ENCODE results near the gene IP6K1. TPM values are rescaled to one million over a fixed set of nuclear protein-coding genes. Genes with fewer than 3 reads are reported as not detected.

Gene IP6K1
- total and polyA plus RNA-seq, 10 of the 15 experiments (the other 5 are each of a cell fraction or from before 2014, with no cell fraction given) = 1.3 to 30.6 (median 18.2) TPM

DNA sequence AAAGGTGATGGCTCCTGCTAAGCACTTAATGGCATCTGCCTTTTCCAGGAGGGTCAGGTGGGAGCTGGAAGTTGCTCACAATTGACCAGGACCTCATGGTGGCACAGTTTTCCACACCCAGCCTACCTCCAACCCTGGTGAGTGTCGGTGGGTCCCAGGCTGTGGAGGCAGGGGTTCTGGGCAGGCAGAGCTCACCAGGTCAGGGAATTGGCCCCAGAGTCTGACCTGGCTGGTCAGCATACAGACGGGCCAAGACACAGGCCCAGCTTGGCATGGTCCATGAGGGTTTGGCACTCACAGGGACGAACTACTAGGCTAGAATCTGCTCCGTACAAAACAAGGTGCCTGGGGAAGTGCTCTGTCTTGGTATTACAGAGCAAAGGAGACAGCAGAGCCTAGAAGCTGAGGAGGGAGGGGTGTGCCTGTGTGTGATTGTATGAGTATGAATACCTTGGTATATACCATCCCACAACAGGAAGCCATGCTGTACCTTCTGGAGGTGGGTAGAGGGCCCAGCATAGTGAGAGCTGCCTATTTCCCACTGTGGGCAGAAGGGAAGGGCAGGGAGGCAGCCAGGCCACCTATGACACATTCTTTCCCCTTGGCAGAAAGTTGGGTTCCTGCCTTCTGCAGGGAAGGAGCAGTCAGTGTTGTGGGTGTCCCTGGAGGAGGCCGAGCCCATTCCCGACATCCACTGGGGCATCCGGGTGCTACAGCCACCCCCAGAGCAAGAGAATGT, 105.7 kb downstream of the IP6K1 start:
- ChIA-PET CTCF (no interaction called here), RAD21 (ENCODE audit: unreplicated experiment) (no interaction called here), POLR2A (interaction anchor here (0.6 kb wide), 1 partner anchor 12 kb away, joined by 5 read pairs; no protein-coding TSS in a partner anchor), SMC1A (ENCODE audit: uncharacterized antibody, unreplicated experiment) (no interaction called here)
- H2AFZ ChIP-seq (ENCODE audit: control insufficient read depth, low read depth, low read length) = no peak overlapping the region
- WGBS (ENCODE audit: insufficient coverage, insufficient replicate concordance, low lambda C conversion rate, missing lambda C conversion rate) = 83% methylated on average over 7 of the region's 7 CpGs
- H3K27me3 ChIP-seq (replicated peaks in 1 of 2; ENCODE audit: control insufficient read depth in 2 of 2, insufficient read depth in 2 of 2, low read length in 1 of 2) = no peaks in the 10 kb centered on the region
- no peaks in the 10 kb centered on the region for H4K20me1 ChIP-seq (ENCODE audit: control insufficient read depth, insufficient read depth)
- H3K79me2 ChIP-seq (ENCODE audit: control insufficient read depth, insufficient read depth, low read length) = no peaks in the 10 kb centered on the region; the same call in 1 of the 2 replicates
- DNase-seq (ENCODE audit: low read depth, low spot score) = no peak
- no peak for FAIRE-seq
- in situ Hi-C loops (cut with MboI) (no loop called here), intact Hi-C loops (cut with micrococcal nuclease; ENCODE audit: unreplicated experiment) (no loop called here)
- H3K36me3 ChIP-seq (ENCODE audit: control insufficient read depth in 2 of 2, insufficient read depth in 2 of 2, low read length in 1 of 2) = peaks cover 18 to 38% of the 10 kb centered on the region in 2 experiments
- no peak overlapping the region for H3K4me2 ChIP-seq (ENCODE audit: control insufficient read depth, insufficient read depth)
- no peak for TF ChIP-seq RCOR1 (conservative IDR thresholded peaks at IDR 0.05; ENCODE audit: low read depth, low read length)
- TF ChIP-seq ZBTB40 (IDR thresholded peaks at IDR 0.05; ENCODE audit: borderline replicate concordance) = no peak
- no peak for TF ChIP-seq KDM1A (IDR thresholded peaks at IDR 0.05; ENCODE audit: borderline replicate concordance)
- TF ChIP-seq NRF1 (conservative IDR thresholded peaks at IDR 0.05; ENCODE audit: low read depth, low read length) = no peak
- TF ChIP-seq MYB (IDR thresholded peaks at IDR 0.05; ENCODE audit: borderline replicate concordance, low read depth, low read length) = no peak
- TF ChIP-seq ZZZ3 (IDR thresholded peaks at IDR 0.05; ENCODE audit: control insufficient read depth, insufficient read length, low read depth) = no peak
- no peak for TF ChIP-seq SMC3 (IDR thresholded peaks at IDR 0.05; ENCODE audit: borderline replicate concordance, low read length)
- no peak for TF ChIP-seq PML (IDR thresholded peaks at IDR 0.05; ENCODE audit: low read length)
- no peak for TF ChIP-seq PAX5 (IDR thresholded peaks at IDR 0.05; ENCODE audit: borderline replicate concordance, low read depth, low read length)
- no peak for TF ChIP-seq YY1 (IDR thresholded peaks at IDR 0.05; ENCODE audit: low read depth, low read length)
- no peak for TF ChIP-seq SRF (IDR thresholded peaks at IDR 0.05; ENCODE audit: low read depth in 2 of 2, low read length in 2 of 2)
- TF ChIP-seq KAT2A (conservative IDR thresholded peaks at IDR 0.05; ENCODE audit: control insufficient read depth, low read depth, low read length) = no peak
- TF ChIP-seq ETV6 (conservative IDR thresholded peaks at IDR 0.05 in 1 of 2, IDR thresholded peaks at IDR 0.05 in 1 of 2; ENCODE audit: borderline replicate concordance in 1 of 2, low read depth in 1 of 2) = no peak
- TF ChIP-seq ATF7 (IDR thresholded peaks at IDR 0.05; ENCODE audit: low read depth) = no peak
- no peak for TF ChIP-seq RBBP5 (conservative IDR thresholded peaks at IDR 0.05)
- ATAC-seq = no peak
- no peak overlapping the region for H3K9ac ChIP-seq (ENCODE audit: control insufficient read depth, insufficient read depth, low read length)
- H3K4me1 ChIP-seq (ENCODE audit: control insufficient read depth, insufficient read depth, low read length) = no peaks in the 10 kb centered on the region; the same call in 1 of the 2 replicates
- H3K9me3 ChIP-seq (replicated peaks; ENCODE audit: control insufficient read depth, insufficient read depth, low read length) = no peaks in the 10 kb centered on the region
- BruUV-seq (replicated peaks) = no TSS peak
- no peak overlapping the region for H3K4me3 ChIP-seq
- H3K27ac ChIP-seq (ENCODE audit: control insufficient read depth, insufficient read depth) = no peak overlapping the region
